H9 (cell line): ENCODE results near the gene ARPC1B. TPM values are rescaled to one million over a fixed set of nuclear protein-coding genes. Genes with fewer than 3 reads are reported as not detected.

Experiments used
- DNase-seq: peaks from one replicate; pipeline ENCODE4 v3.0.0-alpha.2; 2017
- H2AFZ ChIP-seq: one replicate; pipeline ENCODE4 v1.6.1; 2013; ENCODE audit warnings: mild to moderate bottlenecking, low read length, control low read depth, moderate library complexity
- H2AK5ac ChIP-seq: 2 replicates; pipeline ENCODE4 v1.6.1; 2013; ENCODE audit warnings: low read length, control low read depth, mixed read lengths; ENCODE audit not compliant: insufficient read length
- H2BK120ac ChIP-seq: one replicate; pipeline ENCODE4 v1.6.1; 2013; ENCODE audit warnings: low read depth, mild to moderate bottlenecking, low read length, control low read depth, inconsistent platforms; ENCODE audit not compliant: poor library complexity, severe bottlenecking
- H2BK12ac ChIP-seq: 2 replicates; pipeline ENCODE4 v1.6.1; 2013; ENCODE audit warnings: low read length, control low read depth, mixed read lengths, low read depth; ENCODE audit not compliant: insufficient read length
- H2BK15ac ChIP-seq: 2 replicates; pipeline ENCODE4 v1.6.1; 2013; ENCODE audit warnings: low read depth, low read length, control low read depth
- H2BK20ac ChIP-seq: one replicate; pipeline ENCODE4 v1.6.1; 2013; ENCODE audit warnings: low read depth, mild to moderate bottlenecking, low read length, control low read depth, inconsistent platforms; ENCODE audit not compliant: poor library complexity, severe bottlenecking
- H2BK5ac ChIP-seq: 2 replicates; pipeline ENCODE4 v1.6.1; 2013; ENCODE audit warnings: low read length, control low read depth, mixed read lengths; ENCODE audit not compliant: insufficient read length
- H3K14ac ChIP-seq: 2 replicates; pipeline ENCODE4 v1.6.1; 2013; ENCODE audit warnings: low read length, control low read depth; ENCODE audit not compliant: insufficient read depth
- H3K18ac ChIP-seq: 2 replicates; pipeline ENCODE4 v1.6.1; 2013; ENCODE audit warnings: low read depth, mild to moderate bottlenecking, mixed read lengths, low read length, control low read depth; ENCODE audit not compliant: insufficient read length
- H3K23ac ChIP-seq: 2 replicates; pipeline ENCODE4 v1.6.1; 2013; ENCODE audit warnings: low read length, control low read depth, mixed read lengths, low read depth; ENCODE audit not compliant: insufficient read length
- H3K23me2 ChIP-seq: 2 replicates; pipeline ENCODE4 v1.6.1; 2013; ENCODE audit warnings: low read depth, mild to moderate bottlenecking, mixed read lengths, low read length, control low read depth; ENCODE audit not compliant: insufficient read length, poor library complexity, severe bottlenecking
- H3K27ac ChIP-seq: 2 replicates; pipeline ENCODE4 v1.5.1; 2013; ENCODE audit warnings: low read length, control low read depth, mixed read lengths, low read depth; ENCODE audit not compliant: insufficient read length
- H3K27me3 ChIP-seq: 2 replicates; pipeline ENCODE4 v1.6.1; 2013; ENCODE audit warnings: low read length, control low read depth, inconsistent platforms; ENCODE audit not compliant: insufficient read depth
- H3K4ac ChIP-seq: 2 replicates; pipeline ENCODE4 v1.6.1; 2013; ENCODE audit warnings: low read depth, mild to moderate bottlenecking, control low read depth, inconsistent platforms, low read length, moderate library complexity
- H3K4me1 ChIP-seq: 2 replicates; pipeline ENCODE4 v1.6.1; 2013; ENCODE audit warnings: low read length, control low read depth, inconsistent platforms; ENCODE audit not compliant: insufficient read depth
- H3K4me2 ChIP-seq: 2 replicates; pipeline ENCODE4 v1.6.1; 2013; ENCODE audit warnings: low read length, control low read depth, mixed read lengths; ENCODE audit not compliant: insufficient read length, insufficient read depth
- H3K56ac ChIP-seq: 2 replicates; pipeline ENCODE4 v1.6.1; 2013; ENCODE audit warnings: low read depth, mild to moderate bottlenecking, mixed read lengths, low read length, control low read depth; ENCODE audit not compliant: insufficient read length
- H3K79me1 ChIP-seq: 2 replicates; pipeline ENCODE4 v1.6.1; 2013; ENCODE audit warnings: low read depth, mild to moderate bottlenecking, moderate library complexity, low read length, control low read depth, inconsistent platforms; ENCODE audit not compliant: insufficient read depth, poor library complexity, severe bottlenecking
- H3K79me2 ChIP-seq: 2 replicates; pipeline ENCODE4 v1.6.1; 2013; ENCODE audit warnings: low read length, control low read depth, inconsistent platforms; ENCODE audit not compliant: insufficient read depth
- H3K9ac ChIP-seq: 2 replicates; pipeline ENCODE4 v1.6.1; 2013; ENCODE audit warnings: low read length, control low read depth, mixed read lengths; ENCODE audit not compliant: insufficient read length; ENCODE audit errors: extremely low read depth
- H3K9me3 ChIP-seq: one replicate; pipeline ENCODE4 v1.6.1; 2013; ENCODE audit warnings: low read depth, low read length, inconsistent platforms; ENCODE audit not compliant: control insufficient read depth
- H3T11ph ChIP-seq: one replicate; pipeline ENCODE4 v1.6.1; 2013; ENCODE audit warnings: mild to moderate bottlenecking, low read length, control low read depth, inconsistent platforms
- H4K20me1 ChIP-seq: one replicate; pipeline ENCODE4 v1.6.1; 2013; ENCODE audit not compliant: control insufficient read depth, insufficient read length, insufficient read depth
- H4K5ac ChIP-seq: 2 replicates; pipeline ENCODE4 v1.6.1; 2013; ENCODE audit warnings: low read depth, mild to moderate bottlenecking, mixed read lengths, low read length, control low read depth; ENCODE audit not compliant: insufficient read length
- H4K8ac ChIP-seq: replicated peaks from 2 replicates; pipeline ENCODE4 v1.6.1; 2013; ENCODE audit warnings: low read length, control low read depth, mixed read lengths, low read depth; ENCODE audit not compliant: insufficient read length
- H4K91ac ChIP-seq: 2 replicates; pipeline ENCODE4 v1.6.1; 2013; ENCODE audit warnings: low read depth, mild to moderate bottlenecking, moderate library complexity, mixed read lengths, low read length, control low read depth; ENCODE audit not compliant: insufficient read length
- H3K27ac Mint-ChIP-seq, 3 experiments: 2 replicates in 2 of 3; 3 replicates in 1 of 3; pipeline ENCODE4 v1.8.0; 2020 to 2021; ENCODE audit warnings: mixed read lengths in 3 of 3, mild to moderate bottlenecking in 1 of 3, moderate library complexity in 1 of 3
- H3K27me3 Mint-ChIP-seq: 2 replicates; pipeline ENCODE4 v1.8.0; 2021; ENCODE audit warnings: low read depth, mild to moderate bottlenecking, moderate library complexity, mixed read lengths
- H3K36me3 Mint-ChIP-seq, 3 experiments: 2 replicates in 2 of 3; 3 replicates in 1 of 3; pipeline ENCODE4 v1.8.0; 2020 to 2021; ENCODE audit warnings: low read depth in 3 of 3, mixed read lengths in 3 of 3; ENCODE audit not compliant: insufficient read depth in 1 of 3
- H3K4me1 Mint-ChIP-seq, 2 experiments: 2 replicates each; pipeline ENCODE4 v1.8.0; 2020; ENCODE audit warnings: mixed read lengths in 2 of 2
- H3K4me3 Mint-ChIP-seq, 2 experiments: 2 replicates in 1 of 2; 3 replicates in 1 of 2; pipeline ENCODE4 v1.8.0; 2020 to 2021; ENCODE audit warnings: mild to moderate bottlenecking in 2 of 2, mixed read lengths in 2 of 2, moderate library complexity in 1 of 2
- H3K9me3 Mint-ChIP-seq, 2 experiments: 2 replicates in 1 of 2; 3 replicates in 1 of 2; pipeline ENCODE4 v1.8.0; 2020; ENCODE audit warnings: mild to moderate bottlenecking in 2 of 2, mixed read lengths in 2 of 2, moderate library complexity in 1 of 2
- WGBS: extraction: QIAGEN DNeasy Blood & Tissue Kit; methylation state at CpG from one replicate; pipeline ENCODE4 v1.1.7; 2013; ENCODE audit warnings: missing lambda C conversion rate, low lambda C conversion rate, mixed read lengths; ENCODE audit not compliant: insufficient read length; ENCODE audit errors: extremely low coverage; 5-methylcytosine and 5-hydroxymethylcytosine counted together
- total RNA-seq: library from RNA; stranded (reverse); gene quantifications from 2 replicates; pipeline ENCODE4 v1.2.1, GENCODE V29; 2021
- TF ChIP-seq, protein P1 (sequence below): fragments of 200-600 bp; sonication (generic); conservative IDR thresholded peaks from 3 replicates; pipeline ENCODE4 v1.8.0; 2021; ENCODE audit warnings: antibody characterized with exemption, mild to moderate bottlenecking

Gene ARPC1B
- total RNA-seq, 1 experiment from 2014 or later = 56.3 TPM

DNA sequence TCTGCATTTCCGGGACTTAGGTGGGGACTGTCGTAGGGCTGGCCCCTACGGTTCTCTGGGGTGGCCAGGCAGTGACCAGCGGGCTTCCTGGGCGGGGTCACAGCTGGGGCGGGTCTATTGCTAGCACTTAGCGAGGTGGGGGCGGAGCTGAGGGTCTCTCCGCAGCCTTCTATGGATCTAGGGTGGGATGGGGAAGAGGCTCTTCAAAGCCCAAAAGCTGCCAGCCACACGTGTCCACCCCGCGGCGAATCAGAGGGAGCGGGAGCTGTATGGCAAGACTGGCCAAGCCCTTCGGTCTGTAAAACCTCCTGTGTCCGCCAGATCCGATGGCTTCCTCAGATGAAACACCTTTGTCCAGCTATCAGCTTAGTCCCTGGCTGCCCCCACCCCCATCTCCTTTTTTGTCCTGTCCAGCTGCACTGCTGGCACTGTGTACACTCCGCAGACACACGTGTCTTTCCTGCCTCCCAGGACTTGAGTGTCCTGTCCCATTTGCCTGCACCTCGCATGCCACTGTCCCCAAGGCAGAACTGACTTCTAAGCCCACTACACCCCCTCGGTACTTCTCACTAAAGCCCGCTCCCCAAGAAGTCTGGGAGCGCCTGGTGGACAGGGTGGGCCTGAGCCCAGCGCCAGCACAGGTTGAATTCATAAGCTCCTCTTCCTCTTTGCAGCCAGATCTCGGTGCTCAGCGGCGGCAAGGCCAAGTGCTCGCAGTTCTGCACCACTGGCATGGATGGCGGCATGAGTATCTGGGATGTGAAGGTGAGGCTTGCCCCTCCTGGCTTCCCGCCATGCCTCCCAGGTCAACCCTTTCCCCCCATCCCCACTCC lies 19.0 kb downstream of the ARPC1B start:
- no peak overlapping the region for H2BK5ac ChIP-seq
- no peak overlapping the region for H4K91ac ChIP-seq
- DNase-seq = peak; percentile 96
- no peak overlapping the region for H3K4ac ChIP-seq
- Mint-ChIP-seq H3K4me1 (peaks cover 13 to 14% of the 10 kb centered on the region in 2 experiments), H3K9me3 (no peaks in the 10 kb centered on the region), H3K27ac (peak overlapping the region; percentile 98 to 99 (median 98); a peak in 6 of 7 replicates), H3K27me3 (peaks cover 1% of the 10 kb centered on the region; the same call in 1 of the 2 replicates), H3K36me3 (peaks cover 14 to 73% (median 42%) of the 10 kb centered on the region in 3 experiments), H3K4me3 (peak overlapping the region; percentile 83 to 93)
- H3K27ac ChIP-seq = peak overlapping the region; percentile 5
- peak overlapping the region; percentile 46 for H3K4me2 ChIP-seq
- no peak overlapping the region for H3K9ac ChIP-seq
- WGBS = no CpG with 5 or more reads among the region's 30 CpGs
- H3K4me1 ChIP-seq = peaks cover 2% of the 10 kb centered on the region; the same call in 1 of the 2 replicates
- H2AK5ac ChIP-seq = no peak overlapping the region
- peak overlapping the region; percentile 52 for H3K18ac ChIP-seq
- no peak overlapping the region for H2BK120ac ChIP-seq
- H3K23ac ChIP-seq = no peak overlapping the region
- no peak overlapping the region for H2AFZ ChIP-seq
- no peaks in the 10 kb centered on the region for H3K27me3 ChIP-seq
- H4K20me1 ChIP-seq = no peaks in the 10 kb centered on the region
- H3K79me1 ChIP-seq = no peaks in the 10 kb centered on the region
- no peaks in the 10 kb centered on the region for H3K9me3 ChIP-seq
- H3T11ph ChIP-seq = no peak overlapping the region
- no peak overlapping the region for H4K8ac ChIP-seq
- H2BK15ac ChIP-seq = no peak overlapping the region
- H3K14ac ChIP-seq = peak overlapping the region; percentile 64; the same call in 1 of the 2 replicates
- H4K5ac ChIP-seq = no peak overlapping the region
- no peak overlapping the region for H2BK12ac ChIP-seq
- H3K23me2 ChIP-seq = peaks cover 13% of the 10 kb centered on the region
- H3K56ac ChIP-seq = no peak overlapping the region
- H3K79me2 ChIP-seq = no peaks in the 10 kb centered on the region
- TF ChIP-seq, protein P1, sequence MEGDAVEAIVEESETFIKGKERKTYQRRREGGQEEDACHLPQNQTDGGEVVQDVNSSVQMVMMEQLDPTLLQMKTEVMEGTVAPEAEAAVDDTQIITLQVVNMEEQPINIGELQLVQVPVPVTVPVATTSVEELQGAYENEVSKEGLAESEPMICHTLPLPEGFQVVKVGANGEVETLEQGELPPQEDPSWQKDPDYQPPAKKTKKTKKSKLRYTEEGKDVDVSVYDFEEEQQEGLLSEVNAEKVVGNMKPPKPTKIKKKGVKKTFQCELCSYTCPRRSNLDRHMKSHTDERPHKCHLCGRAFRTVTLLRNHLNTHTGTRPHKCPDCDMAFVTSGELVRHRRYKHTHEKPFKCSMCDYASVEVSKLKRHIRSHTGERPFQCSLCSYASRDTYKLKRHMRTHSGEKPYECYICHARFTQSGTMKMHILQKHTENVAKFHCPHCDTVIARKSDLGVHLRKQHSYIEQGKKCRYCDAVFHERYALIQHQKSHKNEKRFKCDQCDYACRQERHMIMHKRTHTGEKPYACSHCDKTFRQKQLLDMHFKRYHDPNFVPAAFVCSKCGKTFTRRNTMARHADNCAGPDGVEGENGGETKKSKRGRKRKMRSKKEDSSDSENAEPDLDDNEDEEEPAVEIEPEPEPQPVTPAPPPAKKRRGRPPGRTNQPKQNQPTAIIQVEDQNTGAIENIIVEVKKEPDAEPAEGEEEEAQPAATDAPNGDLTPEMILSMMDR = no peak
- H2BK20ac ChIP-seq = no peak overlapping the region
